ENCODE measurements around the gene MALRD1. TPM values are rescaled to one million over a fixed set of nuclear protein-coding genes. Genes with fewer than 3 reads are reported as not detected.
"Not testable (repeated sequence)": the region's sequence is repeated elsewhere in the genome, so short reads cannot be mapped to it uniquely, and the experiment has no call there.

The MALRD1 gene
- total RNA-seq, 1 donor from 2014 or later, result 0.11 TPM

GRCh38 chr10:19767876-19768275 lies 719.3 kb downstream of the MALRD1 start:
- Mint-ChIP-seq H3K27me3 (ENCODE audit: insufficient read depth, low read depth) (peaks cover 2% of the 10 kb centered on the region), H3K27ac (no peak overlapping the region), H3K4me1 (no peaks in the 10 kb centered on the region), H3K9me3 (peaks cover 2% of the 10 kb centered on the region), H3K4me3 (no peak overlapping the region), H3K36me3 (no peaks in the 10 kb centered on the region)
- DNase-seq (ENCODE audit: low spot score), result peak; percentile 57
- no peaks in the 10 kb centered on the region for H3K79me2 ChIP-seq (ENCODE audit: low read depth)
- no peaks in the 10 kb centered on the region for H4K20me1 ChIP-seq (ENCODE audit: low read depth)
- H3K4me3 ChIP-seq, result no peak overlapping the region
- H3K27ac ChIP-seq, result no peak overlapping the region
- TF ChIP-seq EZH2phosphoT487 (IDR thresholded peaks at IDR 0.05) (no peak), CTCF (IDR thresholded peaks at IDR 0.05) (peak; percentile 39)
- H2AFZ ChIP-seq (replicated peaks), result peak overlapping the region; percentile 96
- no peak overlapping the region for H3K9ac ChIP-seq
- H3K4me2 ChIP-seq, result no peak overlapping the region
- peaks cover 3% of the 10 kb centered on the region for H3K4me1 ChIP-seq
- H3K27me3 ChIP-seq, result no peaks in the 10 kb centered on the region
- no peaks in the 10 kb centered on the region for H3F3A ChIP-seq (ENCODE audit: low read depth)
- H3K9me3 ChIP-seq (ENCODE audit: low read depth), result no peaks in the 10 kb centered on the region
- no peaks in the 10 kb centered on the region for H3K36me3 ChIP-seq

GRCh38 chr10:19769826-19770225 lies 721.2 kb downstream of the MALRD1 start:
- H3F3A ChIP-seq (ENCODE audit: low read depth); H3K4me3 Mint-ChIP-seq; H3K27ac ChIP-seq; H3K9me3 ChIP-seq (ENCODE audit: low read depth); H3K4me3 ChIP-seq; H3K27ac Mint-ChIP-seq; H3K4me2 ChIP-seq; H3K36me3 ChIP-seq; H3K4me1 Mint-ChIP-seq; H3K36me3 Mint-ChIP-seq; H3K27me3 ChIP-seq; H3K9ac ChIP-seq; DNase-seq (ENCODE audit: low spot score); H3K9me3 Mint-ChIP-seq; H3K4me1 ChIP-seq; H3K27me3 Mint-ChIP-seq (ENCODE audit: insufficient read depth, low read depth); H4K20me1 ChIP-seq (ENCODE audit: low read depth); H3K79me2 ChIP-seq (ENCODE audit: low read depth); H2AFZ ChIP-seq (replicated peaks): not testable (repeated sequence)

- Histone ChIP-seq H3K27ac (no peak overlapping the region), H3K4me1 (peaks cover 3% of the 10 kb centered on the region), H3K9ac (no peak overlapping the region), H3F3A (ENCODE audit: low read depth) (no peaks in the 10 kb centered on the region), H4K20me1 (ENCODE audit: low read depth) (no peaks in the 10 kb centered on the region), H3K4me3 (no peak overlapping the region), H2AFZ (replicated peaks) (no peak overlapping the region), H3K36me3 (no peaks in the 10 kb centered on the region), H3K4me2 (no peak overlapping the region), H3K79me2 (ENCODE audit: low read depth) (no peaks in the 10 kb centered on the region), H3K9me3 (ENCODE audit: low read depth) (no peaks in the 10 kb centered on the region), H3K27me3 (no peaks in the 10 kb centered on the region)
- TF ChIP-seq EZH2 (IDR thresholded peaks at IDR 0.05), result no peak
- TF ChIP-seq EZH2phosphoT487 (IDR thresholded peaks at IDR 0.05), result no peak
- TF ChIP-seq CTCF (IDR thresholded peaks at IDR 0.05), result no peak
- Mint-ChIP-seq H3K9me3 (peaks cover 3% of the 10 kb centered on the region), H3K4me1 (no peaks in the 10 kb centered on the region), H3K36me3 (no peaks in the 10 kb centered on the region), H3K4me3 (no peak overlapping the region), H3K27ac (no peak overlapping the region), H3K27me3 (ENCODE audit: insufficient read depth, low read depth) (no peaks in the 10 kb centered on the region)
- DNase-seq (ENCODE audit: low spot score), result no peak
Observed at GRCh38 chr10:19772972-19773371, 724.4 kb downstream of the MALRD1 start.

- H3K27ac Mint-ChIP-seq, result no peak overlapping the region
Observed at GRCh38 chr10:19775296-19775695, 726.7 kb downstream of the MALRD1 start.

More at GRCh38 chr10:19775296-19775695, 726.7 kb downstream of the MALRD1 start:
- no peaks in the 10 kb centered on the region for H3K79me2 ChIP-seq (ENCODE audit: low read depth)
- Mint-ChIP-seq H3K4me3 (no peak overlapping the region), H3K4me1 (no peaks in the 10 kb centered on the region), H3K27me3 (ENCODE audit: insufficient read depth, low read depth) (no peaks in the 10 kb centered on the region), H3K9me3 (peaks cover 3% of the 10 kb centered on the region), H3K36me3 (no peaks in the 10 kb centered on the region)
- H3K27ac ChIP-seq, result no peak overlapping the region
- H3K36me3 ChIP-seq, result no peaks in the 10 kb centered on the region
- H3K4me2 ChIP-seq, result no peak overlapping the region
- H3K9me3 ChIP-seq (ENCODE audit: low read depth), result no peaks in the 10 kb centered on the region
- no peaks in the 10 kb centered on the region for H3K4me1 ChIP-seq
- no peaks in the 10 kb centered on the region for H3F3A ChIP-seq (ENCODE audit: low read depth)
- no peak for DNase-seq (ENCODE audit: low spot score)
- H2AFZ ChIP-seq (replicated peaks), result no peak overlapping the region
- no peaks in the 10 kb centered on the region for H3K27me3 ChIP-seq
- TF ChIP-seq CTCF (IDR thresholded peaks at IDR 0.05), result no peak
- TF ChIP-seq EZH2 (IDR thresholded peaks at IDR 0.05), result no peak
- TF ChIP-seq EZH2phosphoT487 (IDR thresholded peaks at IDR 0.05), result no peak
- no peak overlapping the region for H3K9ac ChIP-seq
- H4K20me1 ChIP-seq (ENCODE audit: low read depth), result no peaks in the 10 kb centered on the region
- H3K4me3 ChIP-seq, result no peak overlapping the region

All from neural progenitor cell (in vitro differentiated cells).